ENCODE data around the gene RHCG. TPM values are rescaled to one million over a fixed set of nuclear protein-coding genes. Genes with fewer than 3 reads are reported as not detected.
A peak's percentile ranks its signal among the peaks of the same experiment; 100 is the strongest.

Gene RHCG
- total and polyA plus RNA-seq, 3 experiments from 2014 or later, result not detected

DNA sequence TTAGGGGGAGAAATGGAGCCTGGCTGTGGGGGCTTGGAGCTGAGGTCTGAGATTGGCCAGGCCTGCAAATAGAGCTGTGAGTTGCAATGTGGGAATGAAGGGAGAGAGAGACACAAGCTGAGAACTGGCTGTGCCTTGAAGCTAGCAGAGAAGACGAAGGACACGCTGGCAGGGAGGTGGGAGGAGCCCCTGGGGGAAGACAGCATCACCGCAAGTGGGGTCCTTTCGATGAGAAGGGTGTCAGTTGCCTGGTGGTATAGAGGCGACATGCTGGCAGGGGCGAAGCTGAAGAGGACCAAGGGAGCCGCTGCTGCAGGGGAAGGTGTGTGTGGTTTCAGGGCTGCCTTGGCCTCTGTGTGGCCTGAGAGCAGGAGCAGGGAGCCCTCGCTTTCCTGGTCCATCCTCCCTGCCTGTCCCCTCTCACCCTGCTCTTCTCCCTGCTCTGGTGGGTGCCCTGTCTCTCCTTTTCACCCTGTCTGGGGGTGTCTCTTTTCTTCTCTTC is 5.5 kb downstream of the RHCG start:
- Histone ChIP-seq H3K4me3 (ENCODE audit: low read length) (no peak overlapping the region), H3K27me3 (ENCODE audit: insufficient read depth, low read length, poor library complexity, severe bottlenecking) (peaks cover 5% of the 10 kb centered on the region), H3K27ac (ENCODE audit: low read depth, low read length) (no peak overlapping the region), H3K9me3 (ENCODE audit: low read length) (no peaks in the 10 kb centered on the region), H3K36me3 (ENCODE audit: insufficient read depth, low read length) (no peaks in the 10 kb centered on the region), H3K4me1 (ENCODE audit: insufficient read depth, low read length) (no peaks in the 10 kb centered on the region)
- POLR2A ChIA-PET, result no interaction called here
- DNase-seq, result no peak
- Mint-ChIP-seq H3K4me1 (peaks cover 5 to 18% (median 7%) of the 10 kb centered on the region in 3 donors), H3K36me3 (peaks cover 0 to 1% (median 0%) of the 10 kb centered on the region in 3 donors), H3K9me3 (no peaks in the 10 kb centered on the region), H3K4me3 (no peak overlapping the region), H3K27me3 (peaks cover 21 to 73% of the 10 kb centered on the region in 2 donors), H3K27ac (peak overlapping the region in 1 of 8 donors; percentile 70)
- CTCF ChIA-PET, result no interaction called here

GRCh38 chr15:89490081-89490813 is 6.1 kb downstream of the RHCG start:
- Mint-ChIP-seq H3K27me3 (peaks cover 20 to 74% of the 10 kb centered on the region in 2 donors), H3K9me3 (no peaks in the 10 kb centered on the region), H3K36me3 (peaks cover 0 to 1% (median 0%) of the 10 kb centered on the region in 3 donors), H3K4me1 (peaks cover 6 to 16% (median 13%) of the 10 kb centered on the region in 3 donors), H3K4me3 (no peak overlapping the region), H3K27ac (no peak overlapping the region)
- H3K27ac ChIP-seq (ENCODE audit: low read depth, low read length), result no peak overlapping the region
- no peaks in the 10 kb centered on the region for H3K36me3 ChIP-seq (ENCODE audit: insufficient read depth, low read length)
- no peak for DNase-seq
- no peaks in the 10 kb centered on the region for H3K27me3 ChIP-seq (ENCODE audit: insufficient read depth, low read length, poor library complexity, severe bottlenecking)
- H3K4me1 ChIP-seq (ENCODE audit: insufficient read depth, low read length), result no peaks in the 10 kb centered on the region
- no peak overlapping the region for H3K4me3 ChIP-seq (ENCODE audit: low read length)
- ChIA-PET CTCF (no interaction called here), POLR2A (no interaction called here)
- H3K9me3 ChIP-seq (ENCODE audit: low read length), result no peaks in the 10 kb centered on the region

DNA sequence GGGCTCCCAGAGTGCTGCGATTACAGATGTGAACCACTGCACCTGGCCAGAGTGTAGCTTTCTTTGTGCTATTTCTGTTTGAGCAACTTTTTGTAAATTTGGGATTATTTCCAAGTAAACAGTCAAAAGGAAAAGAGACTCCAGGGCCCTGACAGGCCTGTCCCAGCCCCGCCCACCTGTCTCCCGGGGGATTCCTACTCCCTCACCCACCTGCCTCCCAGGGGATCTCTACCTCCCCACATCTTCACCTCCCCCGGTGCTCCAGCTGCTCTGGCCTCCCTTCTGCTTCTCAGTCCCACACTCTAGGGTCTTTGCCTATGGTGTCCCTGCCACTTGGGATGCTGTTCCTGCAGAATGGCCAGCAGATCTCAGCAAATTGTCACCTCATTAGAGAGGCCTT is 7.0 kb downstream of the RHCG start:
- ChIA-PET POLR2A (no interaction called here), CTCF (no interaction called here)
- no peak overlapping the region for H3K27ac ChIP-seq (ENCODE audit: low read depth, low read length)
- peaks cover 5 to 14% (median 13%) of the 10 kb centered on the region in 3 donors for H3K4me1 Mint-ChIP-seq
- H3K27me3 ChIP-seq (ENCODE audit: insufficient read depth, low read length, poor library complexity, severe bottlenecking), result no peaks in the 10 kb centered on the region
- H3K9me3 ChIP-seq (ENCODE audit: low read length), result no peaks in the 10 kb centered on the region
- no peak overlapping the region for H3K4me3 ChIP-seq (ENCODE audit: low read length)
- H3K27me3 Mint-ChIP-seq, result peaks cover 16 to 69% of the 10 kb centered on the region in 2 donors
- H3K36me3 Mint-ChIP-seq, result peaks cover 0 to 1% (median 0%) of the 10 kb centered on the region in 3 donors
- DNase-seq, result no peak
- no peak overlapping the region for H3K4me3 Mint-ChIP-seq
- H3K27ac Mint-ChIP-seq, result no peak overlapping the region
- H3K36me3 ChIP-seq (ENCODE audit: insufficient read depth, low read length), result no peaks in the 10 kb centered on the region
- no peaks in the 10 kb centered on the region for H3K9me3 Mint-ChIP-seq
- H3K4me1 ChIP-seq (ENCODE audit: insufficient read depth, low read length), result no peaks in the 10 kb centered on the region

GRCh38 chr15:89487791-89488190 is 8.6 kb downstream of the RHCG start:
- H3K9me3 Mint-ChIP-seq, result no peaks in the 10 kb centered on the region
- H3K27me3 ChIP-seq (ENCODE audit: insufficient read depth, low read length, poor library complexity, severe bottlenecking), result no peaks in the 10 kb centered on the region
- H3K4me1 Mint-ChIP-seq, result peaks cover 5 to 14% (median 13%) of the 10 kb centered on the region in 3 donors
- H3K36me3 Mint-ChIP-seq, result peaks cover 0 to 1% (median 0%) of the 10 kb centered on the region in 3 donors
- no peak overlapping the region for H3K27ac ChIP-seq (ENCODE audit: low read depth, low read length)
- peaks cover 17 to 71% of the 10 kb centered on the region in 2 donors for H3K27me3 Mint-ChIP-seq
- H3K4me3 ChIP-seq (ENCODE audit: low read length), result no peak overlapping the region
- ChIA-PET CTCF (no interaction called here), POLR2A (no interaction called here)
- no peaks in the 10 kb centered on the region for H3K9me3 ChIP-seq (ENCODE audit: low read length)
- no peaks in the 10 kb centered on the region for H3K4me1 ChIP-seq (ENCODE audit: insufficient read depth, low read length)
- no peaks in the 10 kb centered on the region for H3K36me3 ChIP-seq (ENCODE audit: insufficient read depth, low read length)
- no peak for DNase-seq
- H3K4me3 Mint-ChIP-seq, result no peak overlapping the region
- H3K27ac Mint-ChIP-seq, result no peak overlapping the region

GRCh38 chr15:89486726-89487050 is 9.7 kb downstream of the RHCG start:
- peak in 3 of 5 donors; percentile 12 to 28 (median 17) for DNase-seq
- no peaks in the 10 kb centered on the region for H3K4me1 ChIP-seq (ENCODE audit: insufficient read depth, low read length)
- H3K4me1 Mint-ChIP-seq, result peaks cover 5 to 14% (median 13%) of the 10 kb centered on the region in 3 donors
- H3K9me3 Mint-ChIP-seq, result no peaks in the 10 kb centered on the region
- H3K36me3 ChIP-seq (ENCODE audit: insufficient read depth, low read length), result no peaks in the 10 kb centered on the region
- peaks cover 0 to 3% (median 1%) of the 10 kb centered on the region in 3 donors for H3K36me3 Mint-ChIP-seq
- no peak overlapping the region for H3K27ac ChIP-seq (ENCODE audit: low read depth, low read length)
- H3K27me3 Mint-ChIP-seq, result peaks cover 17 to 69% of the 10 kb centered on the region in 2 donors
- H3K27me3 ChIP-seq (ENCODE audit: insufficient read depth, low read length, poor library complexity, severe bottlenecking), result no peaks in the 10 kb centered on the region
- H3K4me3 Mint-ChIP-seq, result peak overlapping the region in 5 of 7 donors; percentile 27 to 85 (median 50)
- H3K4me3 ChIP-seq (ENCODE audit: low read length), result no peak overlapping the region
- H3K9me3 ChIP-seq (ENCODE audit: low read length), result no peaks in the 10 kb centered on the region
- H3K27ac Mint-ChIP-seq, result no peak overlapping the region
- ChIA-PET CTCF (no interaction called here), POLR2A (no interaction called here)

GRCh38 chr15:89483079-89483478 is 13.3 kb downstream of the RHCG start:
- Mint-ChIP-seq H3K27ac (no peak overlapping the region), H3K9me3 (peaks cover 0 to 2% (median 0%) of the 10 kb centered on the region in 5 donors), H3K36me3 (peaks cover 0 to 3% (median 1%) of the 10 kb centered on the region in 3 donors), H3K4me1 (peaks cover 5 to 14% (median 13%) of the 10 kb centered on the region in 3 donors), H3K4me3 (no peak overlapping the region), H3K27me3 (peaks cover 22 to 76% of the 10 kb centered on the region in 2 donors)
- no peak overlapping the region for H3K4me3 ChIP-seq (ENCODE audit: low read length)
- CTCF ChIA-PET, result no interaction called here
- POLR2A ChIA-PET, result no interaction called here
- H3K4me1 ChIP-seq (ENCODE audit: insufficient read depth, low read length), result no peaks in the 10 kb centered on the region
- no peaks in the 10 kb centered on the region for H3K9me3 ChIP-seq (ENCODE audit: low read length)
- H3K27ac ChIP-seq (ENCODE audit: low read depth, low read length), result no peak overlapping the region
- peaks cover 8% of the 10 kb centered on the region for H3K27me3 ChIP-seq (ENCODE audit: insufficient read depth, low read length, poor library complexity, severe bottlenecking)
- no peak for DNase-seq
- no peaks in the 10 kb centered on the region for H3K36me3 ChIP-seq (ENCODE audit: insufficient read depth, low read length)

GRCh38 chr15:89482139-89482538 is 14.2 kb downstream of the RHCG start:
- DNase-seq, result no peak
- no peaks in the 10 kb centered on the region for H3K4me1 ChIP-seq (ENCODE audit: insufficient read depth, low read length)
- H3K27ac ChIP-seq (ENCODE audit: low read depth, low read length), result no peak overlapping the region
- CTCF ChIA-PET, result no interaction called here
- no peaks in the 10 kb centered on the region for H3K9me3 ChIP-seq (ENCODE audit: low read length)
- POLR2A ChIA-PET, result no interaction called here
- peaks cover 0 to 2% (median 0%) of the 10 kb centered on the region in 5 donors for H3K9me3 Mint-ChIP-seq
- no peak overlapping the region for H3K27ac Mint-ChIP-seq
- H3K4me3 Mint-ChIP-seq, result no peak overlapping the region
- H3K27me3 ChIP-seq (ENCODE audit: insufficient read depth, low read length, poor library complexity, severe bottlenecking), result peaks cover 8% of the 10 kb centered on the region
- H3K36me3 Mint-ChIP-seq, result peaks cover 0 to 3% (median 1%) of the 10 kb centered on the region in 3 donors
- H3K36me3 ChIP-seq (ENCODE audit: insufficient read depth, low read length), result no peaks in the 10 kb centered on the region
- H3K4me1 Mint-ChIP-seq, result peaks cover 5 to 14% (median 10%) of the 10 kb centered on the region in 3 donors
- H3K4me3 ChIP-seq (ENCODE audit: low read length), result no peak overlapping the region
- H3K27me3 Mint-ChIP-seq, result peaks cover 22 to 67% of the 10 kb centered on the region in 2 donors

DNA sequence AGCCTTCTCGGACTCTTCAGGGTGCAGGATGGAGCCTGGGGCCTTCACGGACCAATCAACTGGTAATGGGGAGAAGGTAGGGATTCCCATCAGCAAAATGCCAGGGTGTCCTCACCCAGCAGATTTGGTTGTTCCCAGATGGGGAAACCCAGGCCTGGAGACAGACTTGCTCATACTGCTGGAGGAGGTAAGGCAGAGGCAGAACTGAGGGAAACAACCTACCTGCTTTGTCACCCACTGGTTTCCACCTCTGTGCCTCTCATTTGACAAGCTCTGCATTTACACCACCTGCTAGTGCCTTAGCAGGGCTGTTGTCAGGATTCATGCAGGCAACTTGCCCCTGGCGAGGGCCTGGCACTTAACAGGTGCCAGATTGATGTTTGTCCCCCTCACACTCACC is 15.9 kb downstream of the RHCG start:
- ChIA-PET POLR2A (no interaction called here), CTCF (interaction anchor here (0.7 kb wide), 1 partner anchor 70 kb away, joined by 4 read pairs; no protein-coding TSS in a partner anchor)
- Mint-ChIP-seq H3K9me3 (peaks cover 0 to 2% (median 0%) of the 10 kb centered on the region in 5 donors), H3K4me1 (peaks cover 0 to 3% (median 0%) of the 10 kb centered on the region in 3 donors), H3K27ac (no peak overlapping the region), H3K36me3 (peaks cover 0 to 3% (median 0%) of the 10 kb centered on the region in 3 donors), H3K27me3 (peaks cover 14 to 55% of the 10 kb centered on the region in 2 donors), H3K4me3 (no peak overlapping the region)
- Histone ChIP-seq H3K4me1 (ENCODE audit: insufficient read depth, low read length) (no peaks in the 10 kb centered on the region), H3K27me3 (ENCODE audit: insufficient read depth, low read length, poor library complexity, severe bottlenecking) (peaks cover 8% of the 10 kb centered on the region), H3K36me3 (ENCODE audit: insufficient read depth, low read length) (no peaks in the 10 kb centered on the region), H3K4me3 (ENCODE audit: low read length) (no peak overlapping the region), H3K9me3 (ENCODE audit: low read length) (no peaks in the 10 kb centered on the region), H3K27ac (ENCODE audit: low read depth, low read length) (no peak overlapping the region)
- no peak for DNase-seq
